Body of pancreas (tissue), 4 donors: Measurements from ENCODE around the gene ROBO2.

Experiments used
- CTCF ChIP-seq, 7 experiments: fragments of 450-650 bp in 4 of 7; fragments of 200-600 bp in 3 of 7; sonication (generic) in 3 of 7; IDR thresholded peaks; one replicate each; pipeline ENCODE4 v1.5.1; 2016 to 2019; ENCODE audit warnings: antibody characterized with exemption in 7 of 7
- POLR2A ChIP-seq, 3 donors: fragments of 450-650 bp; IDR thresholded peaks; one replicate each; pipeline ENCODE4 v1.6.1; 2016; ENCODE audit warnings: antibody characterized with exemption in 3 of 3, mild to moderate bottlenecking in 2 of 3

- no peak for TF ChIP-seq CTCF (IDR thresholded peaks at IDR 0.05)
- no peak for TF ChIP-seq POLR2A (IDR thresholded peaks at IDR 0.05)
Observed at GRCh38 chr3:77414881-77415280, 375.0 kb downstream of the ROBO2 start.
